Psoas muscle (tissue), 8 donors: ENCODE results near the gene CORO1C. TPM values are rescaled to one million over a fixed set of nuclear protein-coding genes. Genes with fewer than 3 reads are reported as not detected.
A peak's percentile ranks its signal among the peaks of the same experiment; 100 is the strongest.

Experiments used
- ATAC-seq, 4 donors: fragments of 200-7000 bp; cut with Tn5 transposase; one replicate each; pipeline ENCODE4 v1.9.1; 2020; ENCODE audit warnings: moderate library complexity in 3 of 4, mild to moderate bottlenecking in 2 of 4
- DNase-seq, 2 donors: peaks; one replicate each; pipeline ENCODE4 v3.0.0-alpha.2; 2020
- H3K27ac ChIP-seq: fragments of 200-600 bp; one replicate; pipeline ENCODE4 v1.8.0; 2022
- H3K27me3 ChIP-seq, 3 donors: fragments of 200-600 bp in 1 of 3; one replicate each; pipeline versions ENCODE4 v1.6.1 to v1.8.0; 2013 to 2022; ENCODE audit warnings: low read length in 2 of 3, mild to moderate bottlenecking in 2 of 3, moderate library complexity in 1 of 3; ENCODE audit not compliant: insufficient read depth in 3 of 3
- H3K36me3 ChIP-seq, 2 donors: fragments of 200-600 bp in 1 of 2; one replicate each; pipeline versions ENCODE4 v1.6.1 to v1.8.0; 2013 to 2022; ENCODE audit warnings: low read depth in 1 of 2, mild to moderate bottlenecking in 1 of 2, moderate library complexity in 1 of 2; ENCODE audit not compliant: insufficient read depth in 1 of 2
- H3K4me1 ChIP-seq: fragments of 200-600 bp; one replicate; pipeline ENCODE4 v1.8.0; 2022
- H3K4me3 ChIP-seq: fragments of 200-600 bp; one replicate; pipeline ENCODE4 v1.8.0; 2022; ENCODE audit warnings: mild to moderate bottlenecking
- H3K9me3 ChIP-seq: fragments of 200-600 bp; one replicate; pipeline ENCODE4 v1.8.0; 2022
- CTCF ChIP-seq: fragments of 200-600 bp; IDR thresholded peaks from one replicate; pipeline ENCODE4 v1.8.0; 2022; ENCODE audit warnings: antibody characterized with exemption
- WGBS, 3 donors: extraction: QIAGEN DNeasy Blood & Tissue Kit; methylation state at CpG; one replicate each; pipeline versions ENCODE4 v1.1.6 to v1.1.7; 2013; 5-methylcytosine and 5-hydroxymethylcytosine counted together
- intact Hi-C, 2 donors: fragments of 100-400 bp; cut with DNase I; formaldehyde crosslinking; loops; one replicate each; pipeline versions ENCODE4 v1.11.0 to v1.14.2; 2022
- polyA plus RNA-seq, 3 donors: library from polyadenylated mRNA; stranded (reverse); fragments of 200-250 nt; gene quantifications; one replicate each; pipeline ENCODE4 v1.2.3, GENCODE V29; 2013
- total RNA-seq, 4 donors: library from RNA; stranded (reverse); fragmentation: NEBNext Ultra II Directional in 2 of 4; extraction: Animal tissue kit (Norgen Biotek cat#: 25700) in 2 of 4; gene quantifications; one replicate each; pipeline versions ENCODE4 v1.2.1 to v1.2.4, GENCODE V29; 2021 to 2023
- donor health status: healthy with polysubstance abuse.
- donor health status: DM: no; HTN: no; CAD: no; lungs with moderate emphysema.
- donor health status: Bipolar disorder and iron deficiency.
- donor health status: healthy.
- donor health status: DM: yes; HTN: yes; CAD: no.
- donor health status: DM: no; HTN: no; CAD: no.
- donor health status: DM: no; HTN: no; CAD: no.
- donor health status: DM: yes; HTN: yes; CAD: no.

The CORO1C gene
- total and polyA plus RNA-seq, 7 donors = 16.9 to 67.1 (median 40.5) TPM

DNA sequence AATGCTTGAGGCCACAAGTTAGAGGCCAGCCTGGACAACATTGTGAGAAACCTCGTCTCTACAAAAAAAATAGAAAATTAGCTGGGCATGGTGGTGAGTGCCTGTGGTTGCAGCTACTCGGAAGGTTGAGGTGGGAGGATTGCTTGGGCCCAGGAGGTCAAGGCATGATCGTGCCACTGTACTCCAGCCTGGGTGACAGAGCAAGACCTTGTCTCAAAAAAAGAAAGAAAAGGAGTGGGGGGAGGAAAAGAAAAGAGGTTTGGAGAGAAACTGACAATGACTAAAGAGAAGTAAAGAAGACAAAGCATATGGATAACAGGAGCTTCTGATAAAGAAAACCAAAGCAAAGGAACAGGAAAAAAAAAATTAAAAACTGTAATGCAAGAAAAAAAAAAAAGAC is 60.2 kb downstream of the CORO1C start:
- H3K4me3 ChIP-seq = no peak overlapping the region
- DNase-seq (no peak), ATAC-seq (no peak)
- TF ChIP-seq CTCF = no peak
- WGBS, 3 donors = 84 to 94% (median 87%) methylated on average over 3 of the region's 3 CpGs
- H3K36me3 ChIP-seq = peaks cover 0 to 34% of the 10 kb centered on the region in 2 donors
- H3K27ac ChIP-seq = no peak overlapping the region
- no peaks in the 10 kb centered on the region for H3K27me3 ChIP-seq
- peaks cover 41% of the 10 kb centered on the region for H3K4me1 ChIP-seq
- H3K9me3 ChIP-seq = no peaks in the 10 kb centered on the region
- intact Hi-C loops = loop anchor here in 1 of 2 donors (5.0 kb wide), 1 partner anchor 56 kb away; no protein-coding TSS in a partner anchor

DNA sequence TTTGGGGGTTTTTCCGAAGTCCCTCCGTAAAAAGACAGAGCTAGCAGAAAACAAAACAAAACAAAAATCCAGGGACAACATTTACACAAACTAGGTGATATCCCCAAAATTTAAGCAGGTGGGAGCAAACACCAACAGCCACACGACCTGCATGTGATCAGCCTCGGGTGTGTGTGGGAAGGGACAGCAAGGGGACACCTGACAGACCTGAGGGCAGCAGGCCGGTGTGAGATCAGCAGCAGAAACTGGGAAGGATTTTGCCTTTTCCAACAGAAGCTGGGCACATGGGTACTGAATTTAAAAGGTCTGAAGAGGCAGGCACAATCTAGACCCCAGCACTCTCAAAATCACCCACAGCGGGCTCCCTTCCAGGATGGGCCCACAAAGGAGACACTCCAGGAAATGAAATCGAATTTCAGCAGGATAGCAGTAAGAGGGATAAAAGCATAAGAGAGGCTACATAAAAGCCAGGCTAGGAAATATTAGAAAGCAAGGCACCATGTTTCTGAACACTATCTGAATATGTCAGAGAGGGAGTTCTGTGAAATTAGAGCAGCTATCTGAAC is 61.2 kb downstream of the CORO1C start:
- Histone ChIP-seq H3K36me3 (peaks cover 0 to 25% of the 10 kb centered on the region in 2 donors), H3K4me3 (no peak overlapping the region), H3K27me3 (no peaks in the 10 kb centered on the region), H3K27ac (peak overlapping the region; percentile 21), H3K9me3 (no peaks in the 10 kb centered on the region), H3K4me1 (peaks cover 51% of the 10 kb centered on the region)
- TF ChIP-seq CTCF = no peak
- 82 to 88% (median 84%) methylated on average over 7 of the region's 7 CpGs for WGBS, 3 donors
- ATAC-seq = no peak
- intact Hi-C loops = loop anchor here in 1 of 2 donors (5.0 kb wide), 1 partner anchor 57 kb away; no protein-coding TSS in a partner anchor
- no peak for DNase-seq

DNA sequence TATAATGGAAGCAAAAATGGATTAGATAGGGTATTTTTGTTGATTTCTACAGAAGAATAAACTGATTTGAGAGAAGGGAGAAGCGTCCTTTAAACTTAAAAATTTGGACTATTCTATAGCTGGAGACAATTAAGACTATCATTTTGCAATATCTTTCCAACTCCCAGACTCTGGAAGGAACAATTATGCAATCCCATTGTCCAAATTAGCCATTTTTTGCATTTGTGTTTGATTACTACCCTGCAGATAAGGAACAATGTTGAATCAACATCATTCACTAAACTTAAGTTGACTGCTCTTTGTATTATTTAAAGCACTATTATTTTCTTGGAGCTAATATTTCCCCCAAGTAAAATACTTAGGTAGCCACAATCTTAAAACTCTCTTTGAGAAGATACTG is 62.8 kb downstream of the CORO1C start:
- Histone ChIP-seq H3K27ac (peak overlapping the region; percentile 86), H3K4me1 (peaks cover 64% of the 10 kb centered on the region), H3K4me3 (no peak overlapping the region), H3K9me3 (no peaks in the 10 kb centered on the region), H3K36me3 (peaks cover 0 to 13% of the 10 kb centered on the region in 2 donors), H3K27me3 (no peaks in the 10 kb centered on the region)
- ATAC-seq (no peak), DNase-seq (no peak)
- no peak for TF ChIP-seq CTCF
- WGBS, 3 donors = 78 to 85% (median 84%) methylated on average over 1 of the region's 1 CpG
- intact Hi-C loops = loop anchor here (5.0 to 10.0 kb wide), 5 partner anchors 119 to 426 kb away; partner anchors contain the start of genes ALKBH2 (in 1 of the 2), SSH1 (in 1 of the 2) and UNG (in 1 of the 2)

DNA sequence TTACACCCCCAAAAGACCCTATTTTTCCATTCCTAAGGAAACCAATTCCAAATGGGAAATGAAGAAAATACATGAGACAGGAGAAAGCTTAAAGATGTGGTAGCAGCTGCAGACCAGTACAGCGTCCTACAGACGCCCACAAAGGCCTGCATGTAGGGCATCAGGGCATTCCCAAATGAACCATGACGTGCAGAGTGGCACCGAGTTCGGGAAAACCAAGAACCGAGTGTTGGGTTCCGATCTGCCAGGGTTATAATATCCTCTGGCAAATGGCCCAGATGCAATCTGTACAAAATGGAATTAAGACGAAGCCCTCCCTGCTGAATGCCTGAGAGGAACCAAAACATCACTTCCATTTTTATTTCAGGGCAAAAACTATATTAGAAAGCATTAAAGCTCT is 63.3 kb downstream of the CORO1C start:
- no peak for TF ChIP-seq CTCF
- intact Hi-C loops = loop anchor here (5.0 to 10.0 kb wide), 5 partner anchors 119 to 427 kb away; partner anchors contain the start of genes ALKBH2 (in 1 of the 2), SSH1 (in 1 of the 2) and UNG (in 1 of the 2)
- H3K4me1 ChIP-seq = peaks cover 64% of the 10 kb centered on the region
- DNase-seq (no peak), ATAC-seq (no peak)
- no peaks in the 10 kb centered on the region for H3K9me3 ChIP-seq
- 22 to 33% (median 31%) methylated on average over 8 of the region's 8 CpGs for WGBS, 3 donors
- H3K27me3 ChIP-seq = no peaks in the 10 kb centered on the region
- H3K4me3 ChIP-seq = no peak overlapping the region
- peak overlapping the region; percentile 86 for H3K27ac ChIP-seq
- H3K36me3 ChIP-seq = peaks cover 0 to 8% of the 10 kb centered on the region in 2 donors
